ENCODE results near the gene LPCAT4. TPM values are rescaled to one million over a fixed set of nuclear protein-coding genes. Genes with fewer than 3 reads are reported as not detected.
A peak's percentile ranks its signal among the peaks of the same experiment; 100 is the strongest.

LPCAT4 gene
- total RNA-seq, 1 experiment from 2014 or later = 77.1 TPM

DNA sequence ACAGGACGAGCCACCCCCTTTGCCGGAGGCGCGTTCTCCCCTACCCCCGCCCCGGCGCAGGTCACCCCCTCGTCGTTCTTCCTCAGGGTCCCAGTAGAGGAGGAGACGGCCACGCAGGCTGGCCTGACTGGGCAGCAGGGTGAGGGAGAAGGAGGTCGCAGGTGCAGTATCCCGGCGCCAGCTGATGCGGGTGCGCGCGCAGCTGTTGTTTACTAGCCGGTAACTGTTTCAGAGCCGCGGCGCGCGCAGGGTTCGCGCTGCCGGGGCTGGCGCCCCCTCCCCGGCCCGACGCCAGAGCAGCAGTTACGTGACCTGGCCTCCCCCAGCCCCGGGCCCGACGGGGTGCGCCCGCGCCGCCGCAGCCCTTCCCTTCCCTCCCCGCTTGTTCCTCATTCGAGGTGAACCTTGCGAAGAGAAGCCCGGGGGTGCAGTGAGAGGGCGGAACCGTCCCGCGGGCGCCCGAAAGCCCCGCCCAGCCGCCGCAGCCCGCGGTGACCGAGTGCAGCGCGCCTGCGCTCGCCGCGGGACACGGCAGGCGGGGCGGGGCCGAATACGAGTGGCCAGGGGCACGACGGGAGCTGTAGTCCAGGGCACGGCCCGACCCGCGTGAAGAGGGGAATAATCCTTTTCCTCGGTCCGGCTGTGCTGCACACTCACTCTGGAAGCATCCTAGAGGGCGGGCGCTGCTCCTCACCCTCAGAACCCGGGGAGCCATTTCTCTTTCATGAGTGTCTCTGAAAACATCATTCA lies 29.3 kb downstream of the LPCAT4 start, which contains the start of gene SLC12A6:
SLC12A6 (minus strand) TSS at position 225 of the 750 bp plus-strand sequence. CDS start 1,101 bp downstream, outside the sequence.
- TF ChIP-seq ZFX (IDR thresholded peaks at IDR 0.05) (no peak), EZH2phosphoT487 (IDR thresholded peaks at IDR 0.05; ENCODE audit: borderline replicate concordance) (no peak), CEBPB (IDR thresholded peaks at IDR 0.05; ENCODE audit: low read depth) (no peak), EZH2 (IDR thresholded peaks at IDR 0.05) (no peak), SRF (IDR thresholded peaks at IDR 0.05; ENCODE audit: low read depth) (no peak), CBX3 (IDR thresholded peaks at IDR 0.05; ENCODE audit: low read depth) (no peak), POLR2A (IDR thresholded peaks at IDR 0.05; ENCODE audit: borderline replicate concordance, extremely low read depth, insufficient read depth, insufficient read length) (no peak), JUND (IDR thresholded peaks at IDR 0.05) (0 out of 2 replicates have a peak, but pooled peaks have one; percentile 12), ZNF274 (IDR thresholded peaks at IDR 0.05; ENCODE audit: low read depth, low read length) (no peak), SIN3A (IDR thresholded peaks at IDR 0.05; ENCODE audit: low read depth) (no peak), POLR2AphosphoS5 (IDR thresholded peaks at IDR 0.05; ENCODE audit: low read depth, low read length) (peak; percentile 63)
- TF ChIP-seq, protein P1, sequence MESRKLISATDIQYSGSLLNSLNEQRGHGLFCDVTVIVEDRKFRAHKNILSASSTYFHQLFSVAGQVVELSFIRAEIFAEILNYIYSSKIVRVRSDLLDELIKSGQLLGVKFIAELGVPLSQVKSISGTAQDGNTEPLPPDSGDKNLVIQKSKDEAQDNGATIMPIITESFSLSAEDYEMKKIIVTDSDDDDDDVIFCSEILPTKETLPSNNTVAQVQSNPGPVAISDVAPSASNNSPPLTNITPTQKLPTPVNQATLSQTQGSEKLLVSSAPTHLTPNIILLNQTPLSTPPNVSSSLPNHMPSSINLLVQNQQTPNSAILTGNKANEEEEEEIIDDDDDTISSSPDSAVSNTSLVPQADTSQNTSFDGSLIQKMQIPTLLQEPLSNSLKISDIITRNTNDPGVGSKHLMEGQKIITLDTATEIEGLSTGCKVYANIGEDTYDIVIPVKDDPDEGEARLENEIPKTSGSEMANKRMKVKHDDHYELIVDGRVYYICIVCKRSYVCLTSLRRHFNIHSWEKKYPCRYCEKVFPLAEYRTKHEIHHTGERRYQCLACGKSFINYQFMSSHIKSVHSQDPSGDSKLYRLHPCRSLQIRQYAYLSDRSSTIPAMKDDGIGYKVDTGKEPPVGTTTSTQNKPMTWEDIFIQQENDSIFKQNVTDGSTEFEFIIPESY (IDR thresholded peaks at IDR 0.05; ENCODE audit: extremely low read depth, insufficient replicate concordance, low read length) = no peak
- TF ChIP-seq, protein P2, sequence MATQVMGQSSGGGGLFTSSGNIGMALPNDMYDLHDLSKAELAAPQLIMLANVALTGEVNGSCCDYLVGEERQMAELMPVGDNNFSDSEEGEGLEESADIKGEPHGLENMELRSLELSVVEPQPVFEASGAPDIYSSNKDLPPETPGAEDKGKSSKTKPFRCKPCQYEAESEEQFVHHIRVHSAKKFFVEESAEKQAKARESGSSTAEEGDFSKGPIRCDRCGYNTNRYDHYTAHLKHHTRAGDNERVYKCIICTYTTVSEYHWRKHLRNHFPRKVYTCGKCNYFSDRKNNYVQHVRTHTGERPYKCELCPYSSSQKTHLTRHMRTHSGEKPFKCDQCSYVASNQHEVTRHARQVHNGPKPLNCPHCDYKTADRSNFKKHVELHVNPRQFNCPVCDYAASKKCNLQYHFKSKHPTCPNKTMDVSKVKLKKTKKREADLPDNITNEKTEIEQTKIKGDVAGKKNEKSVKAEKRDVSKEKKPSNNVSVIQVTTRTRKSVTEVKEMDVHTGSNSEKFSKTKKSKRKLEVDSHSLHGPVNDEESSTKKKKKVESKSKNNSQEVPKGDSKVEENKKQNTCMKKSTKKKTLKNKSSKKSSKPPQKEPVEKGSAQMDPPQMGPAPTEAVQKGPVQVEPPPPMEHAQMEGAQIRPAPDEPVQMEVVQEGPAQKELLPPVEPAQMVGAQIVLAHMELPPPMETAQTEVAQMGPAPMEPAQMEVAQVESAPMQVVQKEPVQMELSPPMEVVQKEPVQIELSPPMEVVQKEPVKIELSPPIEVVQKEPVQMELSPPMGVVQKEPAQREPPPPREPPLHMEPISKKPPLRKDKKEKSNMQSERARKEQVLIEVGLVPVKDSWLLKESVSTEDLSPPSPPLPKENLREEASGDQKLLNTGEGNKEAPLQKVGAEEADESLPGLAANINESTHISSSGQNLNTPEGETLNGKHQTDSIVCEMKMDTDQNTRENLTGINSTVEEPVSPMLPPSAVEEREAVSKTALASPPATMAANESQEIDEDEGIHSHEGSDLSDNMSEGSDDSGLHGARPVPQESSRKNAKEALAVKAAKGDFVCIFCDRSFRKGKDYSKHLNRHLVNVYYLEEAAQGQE (IDR thresholded peaks at IDR 0.05; ENCODE audit: low read depth) = no peak
- TF ChIP-seq, protein P3, sequence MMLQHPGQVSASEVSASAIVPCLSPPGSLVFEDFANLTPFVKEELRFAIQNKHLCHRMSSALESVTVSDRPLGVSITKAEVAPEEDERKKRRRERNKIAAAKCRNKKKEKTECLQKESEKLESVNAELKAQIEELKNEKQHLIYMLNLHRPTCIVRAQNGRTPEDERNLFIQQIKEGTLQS (IDR thresholded peaks at IDR 0.05) = no peak
- TF ChIP-seq, protein P4, sequence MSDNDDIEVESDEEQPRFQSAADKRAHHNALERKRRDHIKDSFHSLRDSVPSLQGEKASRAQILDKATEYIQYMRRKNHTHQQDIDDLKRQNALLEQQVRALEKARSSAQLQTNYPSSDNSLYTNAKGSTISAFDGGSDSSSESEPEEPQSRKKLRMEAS (IDR thresholded peaks at IDR 0.05) = 0 out of 2 replicates have a peak, but pooled peaks have one; percentile 29
- POLR2A ChIA-PET = interaction anchor here (1.0 to 1.9 kb wide), 9 partner anchors 8 to 129 kb away, joined by 3 to 9 read pairs (median 4); no protein-coding TSS in a partner anchor
- CTCF ChIA-PET = interaction anchor here (1.0 kb wide), 2 partner anchors 128 to 250 kb away, joined by 3 to 4 read pairs; partner anchors contain the start of gene KATNBL1
- Histone ChIP-seq H3K9ac (ENCODE audit: low read length) (peak within 1 kb of the TSS; percentile 63), H3K27me3 (ENCODE audit: insufficient read depth, low read length) (no peaks in the 10 kb centered on the region), H2AFZ (ENCODE audit: low read depth, low read length, poor library complexity, severe bottlenecking) (no peak within 1 kb of the TSS), H3K9me3 (ENCODE audit: control insufficient read depth in 1 of 2, insufficient read depth in 1 of 2, low read depth in 1 of 2, low read length in 2 of 2) (no peaks in the 10 kb centered on the region), H3K9me2 (ENCODE audit: insufficient read depth) (no peaks in the 10 kb centered on the region), H3K79me2 (ENCODE audit: insufficient read depth, low read length) (peaks cover 39% of the 10 kb centered on the region), H3K36me3 (ENCODE audit: control insufficient read depth in 1 of 2, insufficient read depth in 2 of 2, low read length in 2 of 2) (peaks cover 20 to 32% of the 10 kb centered on the region in 2 experiments), H3K4me1 (ENCODE audit: control insufficient read depth in 1 of 2, insufficient read depth in 2 of 2, low read length in 2 of 2) (peaks cover 10 to 29% of the 10 kb centered on the region in 2 experiments; a peak in 3 of 4 replicates), H4K20me1 (ENCODE audit: insufficient read depth) (no peaks in the 10 kb centered on the region), H3K4me2 (ENCODE audit: low read length) (peak within 1 kb of the TSS; percentile 91), H3K27ac (ENCODE audit: low read depth, low read length) (peak within 1 kb of the TSS; percentile 68), H3K4me3 (replicated peaks in 1 of 2; ENCODE audit: low read depth in 1 of 2, low read length in 2 of 2) (peak within 1 kb of the TSS; percentile 55 to 68)
- ATAC-seq (peak; percentile 96), DNase-seq (ENCODE audit: low read depth, low spot score) (peak; percentile 65)
- RAD21 ChIA-PET (ENCODE audit: low non-redundant PET in 1 of 2, low total read pairs in 2 of 2, uncharacterized antibody in 2 of 2, unreplicated experiment in 2 of 2) = interaction anchor here in 1 of 2 experiments (0.7 kb wide), 1 partner anchor 24 kb away, joined by 8 read pairs; no protein-coding TSS in a partner anchor
- intact Hi-C loops (cut with micrococcal nuclease) = loop anchor here (5.0 kb wide), 1 partner anchor 100 kb away; no protein-coding TSS in a partner anchor
- BruUV-seq (replicated peaks) = no TSS peak
